Measurements from ENCODE around the gene MIEF1.

Gene MIEF1

GRCh38 chr22:39470451-39471291 is 31.4 kb upstream of the MIEF1 start:
- POLR2A ChIA-PET (ENCODE audit: low non-redundant PET), result no interaction called here
- DNase-seq (ENCODE audit: low spot score), result no peak
- no peak overlapping the region for H3K27ac ChIP-seq

GRCh38 chr22:39471381-39472141 is 30.5 kb upstream of the MIEF1 start:
- no peak for TF ChIP-seq CTCF (conservative IDR thresholded peaks at IDR 0.05; ENCODE audit: low read depth)
- peak; percentile 10 for DNase-seq (ENCODE audit: low spot score)
- ChIA-PET CTCF (interaction anchor here (0.9 kb wide), 1 partner anchor 44 kb away, joined by 3 read pairs; no protein-coding TSS in a partner anchor), POLR2A (ENCODE audit: low non-redundant PET) (no interaction called here)
- no peak overlapping the region for H3K27ac ChIP-seq

More at GRCh38 chr22:39470451-39471291, 31.4 kb upstream of the MIEF1 start:
- no peak for TF ChIP-seq CTCF (conservative IDR thresholded peaks at IDR 0.05; ENCODE audit: low read depth)
- CTCF ChIA-PET, result no interaction called here

GRCh38 chr22:39472570-39473556 is 29.2 kb upstream of the MIEF1 start:
- no peak for DNase-seq (ENCODE audit: low spot score)
- no peak overlapping the region for H3K27ac ChIP-seq
- POLR2A ChIA-PET (ENCODE audit: low non-redundant PET), result no interaction called here
- no peak for TF ChIP-seq CTCF (conservative IDR thresholded peaks at IDR 0.05; ENCODE audit: low read depth)
- CTCF ChIA-PET, result interaction anchor here (0.9 kb wide), 1 partner anchor 45 kb away, joined by 3 read pairs; no protein-coding TSS in a partner anchor

- no peak for TF ChIP-seq CTCF (conservative IDR thresholded peaks at IDR 0.05; ENCODE audit: low read depth)
- H3K27ac ChIP-seq, result no peak overlapping the region
- POLR2A ChIA-PET (ENCODE audit: low non-redundant PET), result no interaction called here
- no peak for DNase-seq (ENCODE audit: low spot score)
- CTCF ChIA-PET, result interaction anchor here (0.6 kb wide), 1 partner anchor 639 kb away, joined by 5 read pairs; no protein-coding TSS in a partner anchor
These were observed 28.2 kb upstream of the MIEF1 start for GRCh38 chr22:39473851-39474250.

- CTCF ChIA-PET, result interaction anchor here (0.6 kb wide), 1 partner anchor 640 kb away, joined by 5 read pairs; no protein-coding TSS in a partner anchor
- no peak for DNase-seq (ENCODE audit: low spot score)
- H3K27ac ChIP-seq, result no peak overlapping the region
These were observed 27.6 kb upstream of the MIEF1 start for GRCh38 chr22:39474351-39475111.

More at GRCh38 chr22:39474351-39475111, 27.6 kb upstream of the MIEF1 start:
- POLR2A ChIA-PET (ENCODE audit: low non-redundant PET), result no interaction called here
- TF ChIP-seq CTCF (conservative IDR thresholded peaks at IDR 0.05; ENCODE audit: low read depth), result no peak
